Activated naive CD4-positive, alpha-beta T cell treated with anti-CD3 and anti-CD28 coated beads for 36 hours (primary cell): Measurements from ENCODE around the gene AGAP6. TPM values are rescaled to one million over a fixed set of nuclear protein-coding genes. Genes with fewer than 3 reads are reported as not detected.
"Not testable (repeated sequence)": the region's sequence is repeated elsewhere in the genome, so short reads cannot be mapped to it uniquely, and the experiment has no call there.

Source experiments
- CTCF ChIA-PET: fragments of 350-600 bp; sonication (Branson Sonifier 250); formaldehyde crosslinking; loops from one replicate; lab custom pipeline; 2021; ENCODE audit warnings: antibody characterized with exemption; lab: Charles Lee
- DNase-seq: peaks from one replicate; pipeline ENCODE4 v3.0.0-alpha.2; 2020
- H3K27ac Mint-ChIP-seq: one replicate; pipeline ENCODE4 v1.8.0; 2021; ENCODE audit warnings: mild to moderate bottlenecking, mixed read lengths
- H3K27me3 Mint-ChIP-seq: one replicate; pipeline ENCODE4 v1.8.0; 2021; ENCODE audit warnings: low read depth, mixed read lengths
- H3K36me3 Mint-ChIP-seq: one replicate; pipeline ENCODE4 v1.8.0; 2021; ENCODE audit warnings: low read depth, mixed read lengths
- H3K4me1 Mint-ChIP-seq: one replicate; pipeline ENCODE4 v1.8.0; 2021; ENCODE audit warnings: low read depth, mixed read lengths
- H3K4me3 Mint-ChIP-seq: one replicate; pipeline ENCODE4 v1.8.0; 2021; ENCODE audit warnings: mild to moderate bottlenecking, moderate library complexity, mixed read lengths
- H3K9me3 Mint-ChIP-seq: one replicate; pipeline ENCODE4 v1.8.0; 2021; ENCODE audit warnings: mixed read lengths
- intact Hi-C: fragments of 100-400 bp; cut with micrococcal nuclease; formaldehyde crosslinking; loops from one replicate; pipeline ENCODE4 v1.15.1; 2023
- total RNA-seq, 2 experiments: library from RNA; stranded (reverse); gene quantifications; one replicate each; pipeline ENCODE4 v1.2.3, GENCODE V29; 2021

AGAP6 gene
- total RNA-seq, 2 experiments from 2014 or later, result 11.6 to 12.8 TPM

- CTCF ChIA-PET, H3K36me3 Mint-ChIP-seq, H3K9me3 Mint-ChIP-seq, H3K27ac Mint-ChIP-seq, H3K27me3 Mint-ChIP-seq, H3K4me1 Mint-ChIP-seq, DNase-seq, H3K4me3 Mint-ChIP-seq, intact Hi-C loops: not testable (repeated sequence)
Measured at GRCh38 chr10:49987207-49987606, 999 bp upstream of the AGAP6 start.

DNA sequence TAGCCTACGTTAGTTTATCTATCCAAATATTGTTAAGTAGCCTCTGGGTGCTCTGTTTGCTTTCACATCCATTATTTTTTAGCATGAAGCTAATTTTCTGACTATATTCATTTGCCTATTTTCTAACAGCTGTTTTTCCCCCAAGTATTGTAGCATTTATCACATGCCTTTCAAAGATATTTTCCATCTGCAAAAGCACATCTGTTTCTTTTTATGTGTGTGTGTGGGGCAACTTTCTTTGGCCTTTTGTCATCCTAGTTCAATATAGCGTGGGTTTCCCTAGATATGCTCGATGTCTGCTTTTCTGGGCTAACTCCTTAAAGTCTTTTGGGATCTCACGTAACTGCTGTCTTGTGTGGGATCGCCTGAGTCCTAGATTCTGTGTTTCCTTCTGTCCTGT, 7.1 kb downstream of the AGAP6 start:
- DNase-seq, intact Hi-C loops, H3K4me1 Mint-ChIP-seq, H3K27me3 Mint-ChIP-seq, H3K4me3 Mint-ChIP-seq, H3K9me3 Mint-ChIP-seq, CTCF ChIA-PET, H3K36me3 Mint-ChIP-seq, H3K27ac Mint-ChIP-seq: not testable (repeated sequence)

DNA sequence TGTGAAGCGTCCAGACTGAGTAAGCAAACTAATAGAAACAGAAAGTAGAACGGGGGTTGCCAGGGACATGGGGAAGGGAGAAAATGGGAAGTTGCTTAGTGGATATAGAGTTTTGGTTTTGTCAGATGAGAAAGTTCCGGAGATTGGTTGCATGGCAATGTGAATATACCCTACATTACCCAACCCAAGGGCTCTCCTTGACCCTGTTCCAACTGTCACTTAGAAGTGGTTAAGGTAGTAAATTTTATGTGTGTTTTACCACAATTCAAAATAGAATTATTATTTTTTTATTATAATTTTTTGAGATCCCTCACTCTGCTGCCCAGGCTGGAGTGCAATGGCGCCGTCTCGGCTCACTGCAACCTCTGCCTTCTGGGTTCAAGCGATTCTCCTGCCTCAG, 25.8 kb downstream of the AGAP6 start:
- DNase-seq, H3K9me3 Mint-ChIP-seq, H3K36me3 Mint-ChIP-seq, intact Hi-C loops, H3K4me1 Mint-ChIP-seq, H3K27ac Mint-ChIP-seq, CTCF ChIA-PET, H3K4me3 Mint-ChIP-seq, H3K27me3 Mint-ChIP-seq: not testable (repeated sequence)

DNA sequence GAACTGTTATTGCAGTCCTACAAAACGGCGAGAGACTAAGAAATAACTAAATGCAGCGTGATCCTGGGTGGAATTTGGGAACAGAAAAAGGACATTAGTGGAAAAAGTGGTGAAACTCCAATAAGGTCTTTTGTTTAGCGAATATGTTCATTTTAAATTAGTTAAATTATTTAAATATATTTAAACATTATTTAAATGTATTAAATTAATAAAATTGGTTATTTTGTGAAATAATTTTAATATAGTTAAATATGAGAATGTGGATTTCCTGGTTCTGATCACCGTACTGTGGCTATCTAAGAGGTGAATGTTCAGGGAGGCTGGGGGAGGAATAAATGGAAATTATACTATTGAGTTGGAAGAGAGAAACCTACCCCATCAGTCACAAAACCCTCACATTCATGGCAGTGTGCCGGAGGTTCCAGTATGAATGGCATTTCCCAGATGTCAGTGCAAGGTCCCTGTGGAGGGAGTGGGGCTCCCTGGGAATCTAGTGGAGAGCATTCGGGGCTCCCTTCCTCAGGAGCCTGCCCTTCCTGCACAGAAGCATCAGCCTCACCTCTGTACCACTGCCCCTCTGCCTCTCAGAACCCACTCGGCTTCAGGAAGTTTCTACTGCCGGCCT, 27.5 kb downstream of the AGAP6 start:
- H3K4me3 Mint-ChIP-seq, CTCF ChIA-PET, H3K27ac Mint-ChIP-seq, DNase-seq, intact Hi-C loops, H3K36me3 Mint-ChIP-seq, H3K9me3 Mint-ChIP-seq, H3K4me1 Mint-ChIP-seq, H3K27me3 Mint-ChIP-seq: not testable (repeated sequence)

DNA sequence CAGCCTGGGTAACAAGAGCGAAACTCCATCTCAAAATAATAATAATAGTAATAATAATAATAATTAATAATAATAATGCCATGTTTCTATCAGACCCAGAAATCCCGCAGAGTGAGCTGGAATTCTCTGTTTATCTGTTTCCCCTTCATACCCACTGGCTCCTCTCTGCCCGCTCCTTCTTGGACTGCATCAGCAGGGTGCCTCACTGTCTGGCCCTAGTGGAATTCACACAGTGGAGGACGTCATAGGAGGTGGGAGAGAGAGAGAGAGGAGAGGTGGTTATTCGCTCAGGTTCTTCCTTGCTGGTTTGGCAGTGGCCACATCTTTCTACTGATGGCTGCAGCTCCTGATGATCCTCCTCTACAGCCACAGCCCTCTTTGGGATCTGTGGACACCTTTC, 28.7 kb downstream of the AGAP6 start:
- H3K4me3 Mint-ChIP-seq, DNase-seq, H3K27ac Mint-ChIP-seq, CTCF ChIA-PET, H3K27me3 Mint-ChIP-seq, intact Hi-C loops, H3K4me1 Mint-ChIP-seq, H3K9me3 Mint-ChIP-seq, H3K36me3 Mint-ChIP-seq: not testable (repeated sequence)

GRCh38 chr10:50017646-50018045, 29.4 kb downstream of the AGAP6 start:
- H3K9me3 Mint-ChIP-seq, CTCF ChIA-PET, H3K27me3 Mint-ChIP-seq, H3K27ac Mint-ChIP-seq, DNase-seq, intact Hi-C loops, H3K4me3 Mint-ChIP-seq, H3K36me3 Mint-ChIP-seq, H3K4me1 Mint-ChIP-seq: not testable (repeated sequence)

DNA sequence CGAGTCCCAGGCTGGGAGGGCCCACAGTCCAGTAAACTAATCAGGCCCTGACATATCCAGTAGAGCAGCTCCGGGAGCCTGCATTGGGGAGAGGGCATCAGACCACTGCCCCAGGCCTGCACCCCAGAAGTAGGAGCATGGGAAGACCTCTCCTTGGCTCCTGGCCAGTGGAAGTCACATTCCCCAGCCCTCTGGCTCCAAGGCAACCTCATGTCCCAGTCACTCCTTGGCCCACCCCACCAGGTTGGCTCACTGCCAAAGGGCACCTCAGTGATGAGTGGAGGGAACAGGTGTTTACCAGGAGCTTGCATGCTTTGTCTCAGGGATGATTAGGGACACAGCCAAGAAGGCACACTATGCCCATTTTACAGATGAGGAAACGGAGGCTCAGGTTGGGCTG, 31.1 kb downstream of the AGAP6 start:
- intact Hi-C loops, H3K4me1 Mint-ChIP-seq, H3K27ac Mint-ChIP-seq, H3K27me3 Mint-ChIP-seq, H3K4me3 Mint-ChIP-seq, CTCF ChIA-PET, H3K36me3 Mint-ChIP-seq, H3K9me3 Mint-ChIP-seq, DNase-seq: not testable (repeated sequence)

DNA sequence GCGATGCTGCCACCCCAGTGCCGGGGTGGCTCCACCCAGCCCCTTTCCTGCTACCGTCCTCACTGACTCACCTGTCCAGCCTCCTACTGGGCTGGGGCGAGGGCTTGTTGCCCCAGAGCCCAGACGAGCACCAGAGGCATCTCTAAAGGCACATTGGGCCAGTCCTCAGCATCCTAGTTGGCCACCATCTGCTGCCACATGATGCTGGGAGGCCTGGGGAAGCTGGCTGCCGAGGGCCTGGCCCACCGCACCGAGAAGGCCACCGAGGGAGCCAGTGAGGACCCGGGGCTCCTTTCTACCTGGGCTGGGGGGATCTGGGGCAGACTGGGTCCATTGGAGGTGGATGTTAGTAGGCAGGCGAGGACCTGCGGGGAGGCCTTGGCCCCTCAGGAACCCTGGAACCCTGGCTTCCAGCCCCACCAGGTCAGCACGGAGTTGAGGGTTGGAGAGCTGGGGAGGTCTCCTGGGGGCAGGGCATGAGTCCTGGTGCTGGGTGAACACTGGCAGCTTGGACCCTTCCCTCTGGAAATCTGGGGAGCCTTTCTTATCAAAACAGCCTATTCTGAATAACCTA, 32.3 kb downstream of the AGAP6 start:
- H3K36me3 Mint-ChIP-seq, H3K9me3 Mint-ChIP-seq, H3K4me3 Mint-ChIP-seq, H3K4me1 Mint-ChIP-seq, H3K27ac Mint-ChIP-seq, DNase-seq, CTCF ChIA-PET, intact Hi-C loops, H3K27me3 Mint-ChIP-seq: not testable (repeated sequence)

DNA sequence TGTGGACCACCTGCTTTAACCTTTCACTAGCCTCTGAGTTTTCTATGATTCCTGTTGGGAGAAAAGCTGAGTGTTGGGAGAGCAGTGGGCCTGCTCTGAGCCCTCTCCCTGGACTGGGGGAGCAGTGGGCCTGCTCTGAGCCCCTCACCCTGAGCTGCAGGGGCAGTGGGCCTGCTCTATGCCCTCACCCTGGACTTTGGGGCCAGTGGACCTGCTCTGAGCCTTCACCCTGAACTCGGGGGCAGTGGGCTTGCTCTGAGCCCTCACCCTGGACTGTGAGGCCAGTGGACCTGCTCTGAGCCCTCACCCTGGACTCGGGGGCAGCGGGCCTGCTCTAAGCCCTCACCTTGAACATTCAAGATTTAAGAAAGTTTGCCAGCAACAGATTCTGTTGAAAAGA, 33.4 kb downstream of the AGAP6 start:
- CTCF ChIA-PET, result no interaction called here
- intact Hi-C loops, result no loop called here
- no peak overlapping the region for H3K27ac Mint-ChIP-seq
- no peaks in the 10 kb centered on the region for H3K4me1 Mint-ChIP-seq
- no peak overlapping the region for H3K4me3 Mint-ChIP-seq
- no peaks in the 10 kb centered on the region for H3K36me3 Mint-ChIP-seq
- peaks cover 15% of the 10 kb centered on the region for H3K27me3 Mint-ChIP-seq
- no peaks in the 10 kb centered on the region for H3K9me3 Mint-ChIP-seq
- no peak for DNase-seq

DNA sequence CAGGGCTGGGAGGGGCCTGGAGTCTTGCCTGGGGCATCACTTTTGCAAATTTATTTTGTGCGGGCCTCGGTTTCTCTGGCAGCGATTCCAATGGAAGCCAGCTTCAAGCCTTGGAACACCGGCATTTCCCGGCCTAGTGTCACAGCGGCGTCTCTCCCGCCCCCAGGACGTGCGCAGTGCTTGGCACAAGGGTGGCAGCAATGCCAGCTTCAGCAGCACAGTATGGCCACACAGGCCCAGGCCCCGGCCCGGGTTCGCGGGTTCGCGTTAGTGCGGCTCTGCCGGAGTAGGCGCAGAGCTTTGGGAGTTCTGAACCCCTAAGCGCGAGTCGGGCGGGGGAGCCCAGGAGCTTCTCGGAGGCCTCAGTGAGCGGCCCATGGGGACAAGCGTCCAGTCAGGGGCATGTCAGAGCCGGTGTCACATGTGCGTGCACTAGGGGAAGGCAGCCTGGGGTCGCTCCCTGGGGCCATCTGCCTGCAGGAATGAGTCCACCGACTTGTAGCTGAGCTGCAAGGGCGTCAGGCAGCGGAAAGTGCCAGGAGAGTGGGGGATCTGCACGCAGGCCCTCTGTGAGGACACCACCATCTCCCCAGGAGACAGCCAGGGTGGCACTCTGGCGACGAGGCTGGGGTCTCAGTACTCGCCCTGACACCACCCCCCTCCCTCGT, 36.6 kb downstream of the AGAP6 start:
- intact Hi-C loops, H3K9me3 Mint-ChIP-seq, CTCF ChIA-PET, H3K4me1 Mint-ChIP-seq, H3K36me3 Mint-ChIP-seq, H3K27ac Mint-ChIP-seq, DNase-seq, H3K4me3 Mint-ChIP-seq: not testable (repeated sequence)
- H3K27me3 Mint-ChIP-seq, result peaks cover 27% of the 10 kb centered on the region

DNA sequence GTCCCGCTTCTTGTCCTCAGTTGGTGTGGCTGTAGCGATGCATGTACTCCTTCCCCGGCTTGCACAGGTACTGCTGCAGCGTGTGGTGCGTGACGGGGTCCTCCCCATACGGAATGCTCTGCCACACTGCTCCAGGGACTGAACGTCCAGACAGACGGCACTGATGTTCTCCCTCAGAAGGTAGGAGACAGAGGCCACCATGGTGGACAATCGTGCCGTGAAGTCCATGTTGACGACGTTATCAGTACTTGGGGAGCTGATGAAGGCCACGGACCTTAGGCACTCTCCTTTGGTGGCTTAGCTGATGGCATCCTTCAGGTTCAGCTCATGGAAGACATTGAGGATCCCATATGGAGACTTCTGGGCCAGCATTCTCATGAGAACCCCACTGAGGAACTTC, 37.4 kb downstream of the AGAP6 start:
- Mint-ChIP-seq H3K4me1 (no peaks in the 10 kb centered on the region), H3K9me3 (no peaks in the 10 kb centered on the region), H3K27ac (no peak overlapping the region), H3K4me3 (no peak overlapping the region), H3K36me3 (no peaks in the 10 kb centered on the region), H3K27me3 (peaks cover 30% of the 10 kb centered on the region)
- CTCF ChIA-PET, result no interaction called here
- no peak for DNase-seq
- intact Hi-C loops, result no loop called here

DNA sequence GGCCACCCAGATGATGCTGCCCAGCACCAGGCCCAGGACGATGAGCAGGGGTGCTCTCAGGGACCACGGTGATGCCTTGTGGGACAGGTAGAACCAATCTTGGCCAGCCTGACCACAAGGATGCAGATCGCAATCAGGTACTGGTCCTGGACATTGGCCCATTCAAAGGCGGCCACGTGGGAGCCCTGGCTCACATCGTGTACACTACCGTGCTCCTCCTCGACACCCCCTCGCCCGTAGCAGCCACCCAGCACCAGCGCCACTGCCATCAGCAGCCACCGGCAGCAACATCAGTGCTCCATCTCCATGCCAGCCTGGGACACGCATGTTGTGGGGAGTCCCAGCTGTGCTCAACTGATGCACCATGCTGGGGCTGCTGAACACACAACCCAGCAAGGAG, 39.0 kb downstream of the AGAP6 start:
- Mint-ChIP-seq H3K4me3 (no peak overlapping the region), H3K36me3 (no peaks in the 10 kb centered on the region), H3K9me3 (no peaks in the 10 kb centered on the region), H3K4me1 (no peaks in the 10 kb centered on the region), H3K27ac (no peak overlapping the region), H3K27me3 (peaks cover 30% of the 10 kb centered on the region)
- intact Hi-C loops, result no loop called here
- DNase-seq, result no peak
- CTCF ChIA-PET, result no interaction called here

DNA sequence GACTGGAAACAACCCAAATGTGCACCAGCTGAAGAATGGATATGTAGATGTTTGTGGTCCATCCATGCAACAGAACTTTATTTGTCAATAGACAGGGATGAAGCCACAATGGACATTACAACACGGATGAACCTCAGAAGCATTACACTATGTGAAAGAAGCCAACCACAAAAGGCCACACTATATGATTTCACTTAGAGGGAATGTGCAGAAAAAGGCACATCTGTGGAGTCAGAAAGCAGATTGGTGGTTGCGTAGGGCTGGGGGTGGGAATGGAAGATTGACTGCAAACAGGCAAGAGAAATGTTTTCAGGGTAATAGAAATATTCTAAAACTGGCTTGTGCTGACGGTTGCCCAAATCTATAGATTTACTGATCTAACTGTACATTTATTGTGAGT, 45.3 kb downstream of the AGAP6 start:
- no peaks in the 10 kb centered on the region for H3K36me3 Mint-ChIP-seq
- H3K4me1 Mint-ChIP-seq, result no peaks in the 10 kb centered on the region
- peaks cover 6% of the 10 kb centered on the region for H3K27me3 Mint-ChIP-seq
- H3K9me3 Mint-ChIP-seq, result no peaks in the 10 kb centered on the region
- no peak for DNase-seq
- H3K4me3 Mint-ChIP-seq, result no peak overlapping the region
- CTCF ChIA-PET, result no interaction called here
- no peak overlapping the region for H3K27ac Mint-ChIP-seq
- intact Hi-C loops, result no loop called here
